Measurements from ENCODE around the gene MYRF. TPM values are rescaled to one million over a fixed set of nuclear protein-coding genes. Genes with fewer than 3 reads are reported as not detected.

MYRF gene
- total RNA-seq, 1 donor from 2014 or later, result 62.1 TPM

GRCh38 chr11:61783717-61784505 is 31.5 kb downstream of the MYRF start:
- no peak for TF ChIP-seq CTCF (conservative IDR thresholded peaks at IDR 0.05)
- H3K27ac Mint-ChIP-seq, result no peak overlapping the region
- H3K27me3 Mint-ChIP-seq, result no peaks in the 10 kb centered on the region
- peaks cover 10% of the 10 kb centered on the region for H3K4me1 Mint-ChIP-seq (ENCODE audit: unreplicated experiment)
- H3K4me3 Mint-ChIP-seq, result no peak overlapping the region
- H3K9me3 Mint-ChIP-seq, result no peaks in the 10 kb centered on the region
- peaks cover 3% of the 10 kb centered on the region for H3K36me3 Mint-ChIP-seq
- no peak for DNase-seq (ENCODE audit: extremely low spot score, unreplicated experiment)

DNA sequence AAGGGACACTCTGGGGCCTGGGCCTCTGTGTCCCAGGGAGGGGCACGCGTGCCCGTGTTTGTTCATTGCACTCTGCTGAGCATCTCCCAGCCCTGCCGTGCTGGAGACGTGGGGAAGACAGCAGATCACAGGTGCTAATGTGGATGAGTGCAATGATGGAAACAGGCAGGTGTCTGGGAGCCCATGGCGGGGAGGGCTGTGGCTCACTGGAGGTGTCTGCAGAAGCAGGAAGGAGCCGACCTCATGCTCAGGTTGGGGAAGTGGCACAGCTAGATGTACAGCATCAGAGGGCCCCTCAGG is 32.0 kb downstream of the MYRF start:
- Mint-ChIP-seq H3K9me3 (no peaks in the 10 kb centered on the region), H3K4me3 (no peak overlapping the region), H3K27me3 (no peaks in the 10 kb centered on the region), H3K36me3 (peaks cover 3% of the 10 kb centered on the region), H3K4me1 (ENCODE audit: unreplicated experiment) (peaks cover 10% of the 10 kb centered on the region), H3K27ac (no peak overlapping the region)
- TF ChIP-seq CTCF (conservative IDR thresholded peaks at IDR 0.05), result no peak
- DNase-seq (ENCODE audit: extremely low spot score, unreplicated experiment), result no peak

DNA sequence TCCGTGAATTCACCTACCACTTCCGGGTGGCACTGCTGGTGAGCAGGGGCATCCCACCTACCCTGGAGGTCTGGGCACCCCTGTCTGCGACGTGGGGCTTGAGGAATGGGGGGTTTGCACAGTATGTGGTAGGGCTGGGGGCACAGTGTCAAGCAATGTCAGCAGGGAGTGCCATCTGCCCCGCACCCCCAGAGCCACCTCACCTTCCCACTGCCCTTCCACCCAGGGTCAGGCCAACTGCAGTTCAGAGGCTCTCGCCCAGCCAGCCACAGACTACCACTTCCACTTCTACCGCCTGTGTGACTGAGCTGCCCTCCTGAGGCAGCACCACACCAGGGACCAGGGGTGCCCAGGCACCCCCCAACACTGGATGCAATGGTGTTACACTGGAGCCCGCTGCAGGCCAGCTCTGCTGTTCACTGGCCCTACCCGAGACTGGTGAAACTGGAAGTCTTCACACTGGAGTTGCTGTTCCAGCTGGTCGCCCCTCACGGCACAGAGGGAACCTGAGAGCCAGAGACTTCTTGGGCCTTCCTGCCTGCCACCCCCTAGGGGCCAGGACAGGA is 33.5 kb downstream of the MYRF start:
- no peaks in the 10 kb centered on the region for H3K9me3 Mint-ChIP-seq
- peaks cover 6% of the 10 kb centered on the region for H3K36me3 Mint-ChIP-seq
- no peak overlapping the region for H3K4me3 Mint-ChIP-seq
- no peak for TF ChIP-seq CTCF (conservative IDR thresholded peaks at IDR 0.05)
- peaks cover 10% of the 10 kb centered on the region for H3K4me1 Mint-ChIP-seq (ENCODE audit: unreplicated experiment)
- no peak for DNase-seq (ENCODE audit: extremely low spot score, unreplicated experiment)
- no peak overlapping the region for H3K27ac Mint-ChIP-seq
- no peaks in the 10 kb centered on the region for H3K27me3 Mint-ChIP-seq

DNA sequence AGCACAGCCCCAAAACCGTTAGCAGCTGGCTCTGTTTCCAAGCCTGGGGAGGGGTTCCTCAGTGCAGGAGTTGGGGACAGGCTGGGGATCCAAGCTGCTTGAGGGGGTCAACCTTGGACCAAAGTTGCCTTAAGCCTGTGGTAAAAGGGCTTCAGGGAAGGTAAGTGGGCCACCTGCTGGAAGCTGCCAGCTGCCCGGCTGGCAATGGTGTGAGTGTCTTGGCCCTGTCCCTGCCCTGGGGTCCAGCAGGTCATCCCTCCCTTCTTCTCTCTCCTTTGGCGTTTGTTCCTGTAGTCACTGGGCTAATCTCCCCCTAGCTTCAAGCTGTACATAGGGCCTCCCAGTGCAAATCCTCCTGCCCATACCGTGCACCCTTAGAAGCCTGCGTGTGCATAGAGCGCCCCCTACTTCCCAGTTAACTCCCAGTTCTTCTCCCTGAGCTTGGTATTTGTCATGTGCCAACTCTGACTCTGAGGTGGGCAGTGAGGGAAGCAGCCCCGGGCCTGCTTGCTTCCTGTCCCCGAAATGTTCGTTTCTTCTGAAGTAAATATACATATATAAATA is 35.6 kb downstream of the MYRF start:
- no peak overlapping the region for H3K4me3 Mint-ChIP-seq
- peaks cover 6% of the 10 kb centered on the region for H3K36me3 Mint-ChIP-seq
- H3K27me3 Mint-ChIP-seq, result no peaks in the 10 kb centered on the region
- peaks cover 15% of the 10 kb centered on the region for H3K4me1 Mint-ChIP-seq (ENCODE audit: unreplicated experiment)
- DNase-seq (ENCODE audit: extremely low spot score, unreplicated experiment), result no peak
- TF ChIP-seq CTCF (conservative IDR thresholded peaks at IDR 0.05), result peak; percentile 66
- H3K27ac Mint-ChIP-seq, result no peak overlapping the region
- no peaks in the 10 kb centered on the region for H3K9me3 Mint-ChIP-seq

DNA sequence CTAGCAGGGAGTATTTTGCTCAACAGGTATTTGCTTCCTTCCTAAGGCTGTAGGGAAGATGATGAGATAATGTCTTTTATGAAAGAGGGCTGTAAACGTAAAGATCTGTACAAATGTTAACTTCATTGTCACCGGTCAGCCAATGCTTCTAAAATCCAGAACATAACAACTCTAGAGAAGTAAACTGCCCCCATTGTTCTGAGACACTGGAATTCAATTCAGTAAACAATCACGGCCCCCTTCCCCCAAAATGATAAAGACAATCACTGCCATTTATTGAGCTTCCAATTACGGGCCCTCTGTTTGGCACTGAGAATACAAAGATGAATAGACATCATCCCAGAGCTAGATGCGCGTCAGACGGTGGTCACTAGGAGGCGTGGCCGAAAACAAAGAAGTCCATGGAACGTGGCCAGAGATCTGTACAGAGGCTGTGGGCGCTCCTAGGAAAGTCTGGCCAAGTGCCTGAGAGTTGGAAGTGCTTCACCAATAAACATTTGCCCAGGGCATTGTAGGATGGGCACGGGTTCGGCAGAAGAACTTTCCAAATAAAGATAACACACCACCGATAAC is 39.4 kb downstream of the MYRF start:
- H3K36me3 Mint-ChIP-seq, result peaks cover 4% of the 10 kb centered on the region
- peaks cover 8% of the 10 kb centered on the region for H3K4me1 Mint-ChIP-seq (ENCODE audit: unreplicated experiment)
- no peak for DNase-seq (ENCODE audit: extremely low spot score, unreplicated experiment)
- H3K9me3 Mint-ChIP-seq, result no peaks in the 10 kb centered on the region
- peak; percentile 26 for TF ChIP-seq CTCF (conservative IDR thresholded peaks at IDR 0.05)
- H3K4me3 Mint-ChIP-seq, result peak overlapping the region; percentile 98
- H3K27ac Mint-ChIP-seq, result peak overlapping the region; percentile 98
- no peaks in the 10 kb centered on the region for H3K27me3 Mint-ChIP-seq

Measured in type B pancreatic cell (in vitro differentiated cells).